SKM-1 treated with dmso at 0.1 percent for 144 hours (cell line): ENCODE results near the gene THADA.
"Not testable (repeated sequence)": the region's sequence is repeated elsewhere in the genome, so short reads cannot be mapped to it uniquely, and the experiment has no call there.

ENCODE experiments used
- DNase-seq: peaks from one replicate; lab custom pipeline; 2025; ENCODE audit not compliant: unreplicated experiment; lab: John Stamatoyannopoulos, UW

THADA gene

GRCh38 chr2:43193652-43194120 is 402.2 kb downstream of the THADA start:
- DNase-seq: no peak

- no peak for DNase-seq
These were observed 402.8 kb downstream of the THADA start for GRCh38 chr2:43192744-43193651.

- no peak for DNase-seq
These were observed 403.8 kb downstream of the THADA start for GRCh38 chr2:43191947-43192516.

GRCh38 chr2:43190311-43191052 is 405.4 kb downstream of the THADA start:
- no peak for DNase-seq

- not testable (repeated sequence) for DNase-seq
These were observed 406.0 kb downstream of the THADA start for GRCh38 chr2:43189861-43190260.

GRCh38 chr2:43188561-43189386 is 407.1 kb downstream of the THADA start:
- no peak for DNase-seq

- DNase-seq: no peak
These were observed 409.0 kb downstream of the THADA start for GRCh38 chr2:43186679-43187374.

- DNase-seq: no peak
These were observed 409.5 kb downstream of the THADA start for GRCh38 chr2:43186321-43186678.

GRCh38 chr2:43185146-43185545 is 410.7 kb downstream of the THADA start:
- no peak for DNase-seq

- DNase-seq: no peak
These were observed 411.4 kb downstream of the THADA start for GRCh38 chr2:43184339-43184895.

GRCh38 chr2:43183743-43184142 is 412.1 kb downstream of the THADA start:
- DNase-seq: no peak

GRCh38 chr2:43180897-43181296 is 414.9 kb downstream of the THADA start:
- DNase-seq: no peak
